CD8-positive, alpha-beta memory T cell (primary cell): ENCODE results near the gene GRAP. TPM values are rescaled to one million over a fixed set of nuclear protein-coding genes. Genes with fewer than 3 reads are reported as not detected.

Source experiments
- CTCF ChIA-PET: fragments of 350-600 bp; sonication (Branson Sonifier 250); formaldehyde crosslinking; loops from one replicate; lab custom pipeline; 2021; ENCODE audit warnings: antibody characterized with exemption; lab: Charles Lee
- POLR2A ChIA-PET: fragments of 350-600 bp; sonication (Branson Sonifier 250); formaldehyde crosslinking; loops from one replicate; lab custom pipeline; 2021; ENCODE audit warnings: antibody characterized with exemption; lab: Charles Lee
- DNase-seq, 5 donors: peaks; one replicate each; pipeline versions ENCODE4 v3.0.0 to v3.0.0-alpha.2; 2020 to 2022; ENCODE audit warnings: mixed read lengths in 1 of 5
- H3K27ac ChIP-seq: one replicate; pipeline ENCODE4 v1.7.0; 2013; ENCODE audit warnings: low read depth, mild to moderate bottlenecking, low read length, moderate library complexity
- H3K27me3 ChIP-seq: 2 replicates; pipeline ENCODE4 v1.7.0; 2013; ENCODE audit warnings: low read length, mild to moderate bottlenecking; ENCODE audit not compliant: insufficient read depth, poor library complexity, severe bottlenecking
- H3K36me3 ChIP-seq: 2 replicates; pipeline ENCODE4 v1.7.0; 2013; ENCODE audit warnings: mild to moderate bottlenecking, low read length, moderate library complexity; ENCODE audit not compliant: insufficient read depth
- H3K4me1 ChIP-seq: 2 replicates; pipeline ENCODE4 v1.7.0; 2013; ENCODE audit warnings: mild to moderate bottlenecking, low read length, moderate library complexity; ENCODE audit not compliant: insufficient read depth
- H3K4me3 ChIP-seq: 2 replicates; pipeline ENCODE4 v1.7.0; 2013; ENCODE audit warnings: mild to moderate bottlenecking, low read length
- H3K9me3 ChIP-seq: 2 replicates; pipeline ENCODE4 v1.7.0; 2013; ENCODE audit warnings: mild to moderate bottlenecking, low read length
- H3K27ac Mint-ChIP-seq, 8 donors: one replicate each; pipeline ENCODE4 v1.8.0; 2020 to 2021; ENCODE audit warnings: mixed read lengths in 8 of 8, mild to moderate bottlenecking in 6 of 8, inconsistent platforms in 3 of 8, moderate library complexity in 3 of 8
- H3K27me3 Mint-ChIP-seq, 2 donors: one replicate each; pipeline ENCODE4 v1.8.0; 2020 to 2021; ENCODE audit warnings: mixed read lengths in 2 of 2, mild to moderate bottlenecking in 1 of 2, moderate library complexity in 1 of 2
- H3K36me3 Mint-ChIP-seq, 3 donors: one replicate each; pipeline ENCODE4 v1.8.0; 2020 to 2021; ENCODE audit warnings: mixed read lengths in 3 of 3, inconsistent platforms in 1 of 3, mild to moderate bottlenecking in 1 of 3
- H3K4me1 Mint-ChIP-seq, 3 donors: one replicate each; pipeline ENCODE4 v1.8.0; 2020 to 2021; ENCODE audit warnings: mixed read lengths in 3 of 3, inconsistent platforms in 1 of 3, mild to moderate bottlenecking in 1 of 3
- H3K4me3 Mint-ChIP-seq, 7 donors: one replicate each; pipeline ENCODE4 v1.8.0; 2020 to 2021; ENCODE audit warnings: mixed read lengths in 7 of 7, mild to moderate bottlenecking in 6 of 7, moderate library complexity in 4 of 7, inconsistent platforms in 2 of 7
- H3K9me3 Mint-ChIP-seq, 5 donors: one replicate each; pipeline ENCODE4 v1.8.0; 2020 to 2022; ENCODE audit warnings: mixed read lengths in 5 of 5, mild to moderate bottlenecking in 3 of 5, moderate library complexity in 2 of 5, inconsistent platforms in 1 of 5
- polyA plus RNA-seq: library from polyadenylated mRNA; unstranded; fragments of 300-500 nt; fragmentation: Illumina TruSeq; gene quantifications from one replicate; pipeline ENCODE4 v1.2.3, GENCODE V29; 2021
- total RNA-seq, 2 experiments: library from RNA; stranded (reverse); gene quantifications; one replicate each; pipeline ENCODE4 v1.2.3, GENCODE V29; 2021

GRAP gene
- total and polyA plus RNA-seq, 3 experiments from 2014 or later: 7.9 to 36.2 (median 10.1) TPM

DNA sequence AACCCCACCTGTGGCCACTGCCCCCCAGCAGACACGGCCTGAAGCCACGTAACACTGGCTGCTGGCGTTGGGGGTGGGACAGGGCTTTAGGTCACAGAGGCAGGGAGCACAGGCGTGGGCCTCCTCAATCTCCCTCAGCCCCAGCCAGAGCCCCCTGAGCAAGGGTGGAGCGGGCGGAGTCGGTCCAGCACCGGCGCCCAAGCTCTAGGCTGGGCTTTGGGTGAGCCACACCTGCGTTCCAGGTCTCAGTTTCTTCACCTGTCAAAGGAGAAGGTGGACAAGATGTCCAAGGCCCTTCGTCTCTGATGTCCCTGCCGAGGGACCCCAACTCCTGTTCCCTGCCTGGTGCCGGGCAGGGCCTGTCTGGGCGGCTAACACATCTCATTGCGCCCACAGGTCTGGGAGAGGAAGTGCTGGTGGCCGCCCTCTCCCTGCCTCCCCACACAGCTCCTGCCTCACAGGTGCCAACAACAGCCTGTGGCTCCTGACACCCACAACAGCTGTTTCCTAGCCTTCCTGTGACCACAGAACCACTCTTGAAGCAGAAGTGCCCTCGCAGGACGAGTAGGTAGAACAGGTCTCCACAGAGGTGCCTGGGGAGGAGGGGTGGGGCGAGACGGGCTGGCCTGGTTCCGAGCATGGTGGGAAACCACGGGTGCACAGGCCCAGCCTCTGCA, 54.2 kb downstream of the GRAP start:
- Mint-ChIP-seq H3K9me3 (peaks cover 0 to 6% (median 0%) of the 10 kb centered on the region in 5 donors), H3K27ac (peak overlapping the region in 7 of 8 donors; percentile 34 to 95 (median 89)), H3K4me1 (peaks cover 40 to 61% (median 46%) of the 10 kb centered on the region in 3 donors), H3K4me3 (peak overlapping the region; percentile 58 to 88 (median 72)), H3K27me3 (no peaks in the 10 kb centered on the region), H3K36me3 (peaks cover 0 to 18% (median 7%) of the 10 kb centered on the region in 3 donors)
- H3K36me3 ChIP-seq: peaks cover 7% of the 10 kb centered on the region
- ChIA-PET POLR2A (no interaction called here), CTCF (interaction anchor here (1.5 kb wide), 1 partner anchor 16 kb away, joined by 3 read pairs; no protein-coding TSS in a partner anchor)
- no peak overlapping the region for H3K4me3 ChIP-seq
- H3K4me1 ChIP-seq: peaks cover 27% of the 10 kb centered on the region
- no peaks in the 10 kb centered on the region for H3K9me3 ChIP-seq
- no peaks in the 10 kb centered on the region for H3K27me3 ChIP-seq
- peak; percentile 43 to 82 (median 69) for DNase-seq
- no peak overlapping the region for H3K27ac ChIP-seq

DNA sequence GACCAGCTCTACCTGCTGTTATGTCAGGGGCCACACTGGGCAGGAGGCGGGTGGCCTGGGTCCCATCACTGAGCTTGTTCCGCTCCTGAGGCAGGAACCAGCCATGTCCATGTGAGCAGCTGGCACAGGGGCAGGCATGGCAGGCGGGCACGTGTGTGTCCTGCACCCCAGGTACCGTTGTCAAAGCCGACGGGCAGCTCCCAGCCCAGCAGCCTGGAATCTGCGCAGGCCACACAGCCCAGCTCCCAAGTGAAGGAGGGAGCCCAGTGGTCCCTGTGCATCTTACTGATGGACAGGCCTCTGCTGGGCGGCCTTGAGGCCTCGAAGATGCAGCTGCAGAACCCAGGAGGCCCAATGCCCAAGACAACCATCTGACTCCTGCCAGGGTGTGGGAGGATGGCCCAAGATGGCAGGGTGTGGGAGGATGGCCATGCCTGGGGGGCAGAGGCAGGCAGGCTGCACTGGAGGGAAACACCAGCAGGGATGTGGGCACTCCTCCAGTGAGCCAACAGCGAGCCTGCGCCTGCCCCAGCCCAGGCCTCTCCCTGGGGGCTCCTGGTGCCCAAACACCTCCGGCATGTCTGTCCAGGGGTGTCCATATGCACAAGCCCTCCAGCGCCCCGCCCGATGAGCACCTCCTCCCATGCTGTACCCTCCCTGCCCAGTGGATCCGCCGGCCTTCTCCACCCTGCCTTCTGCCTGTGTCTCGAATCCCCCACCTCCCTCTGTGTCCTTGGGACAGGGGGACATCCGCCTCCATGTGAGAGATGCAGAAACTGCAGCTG, 55.0 kb downstream of the GRAP start:
- H3K9me3 Mint-ChIP-seq: peaks cover 0 to 6% (median 0%) of the 10 kb centered on the region in 5 donors
- Histone ChIP-seq H3K9me3 (no peaks in the 10 kb centered on the region), H3K36me3 (peaks cover 7% of the 10 kb centered on the region), H3K27me3 (no peaks in the 10 kb centered on the region), H3K4me1 (peaks cover 27% of the 10 kb centered on the region), H3K27ac (no peak overlapping the region), H3K4me3 (no peak overlapping the region)
- ChIA-PET CTCF (interaction anchor here (1.0 to 1.5 kb wide), 2 partner anchors 16 kb away, joined by 3 read pairs; no protein-coding TSS in a partner anchor), POLR2A (no interaction called here)
- H3K27me3 Mint-ChIP-seq: no peaks in the 10 kb centered on the region
- no peak overlapping the region for H3K4me3 Mint-ChIP-seq
- H3K27ac Mint-ChIP-seq: peak overlapping the region in 2 of 8 donors; percentile 61 to 94
- peaks cover 0 to 21% (median 7%) of the 10 kb centered on the region in 3 donors for H3K36me3 Mint-ChIP-seq
- no peak for DNase-seq
- peaks cover 44 to 63% (median 49%) of the 10 kb centered on the region in 3 donors for H3K4me1 Mint-ChIP-seq

DNA sequence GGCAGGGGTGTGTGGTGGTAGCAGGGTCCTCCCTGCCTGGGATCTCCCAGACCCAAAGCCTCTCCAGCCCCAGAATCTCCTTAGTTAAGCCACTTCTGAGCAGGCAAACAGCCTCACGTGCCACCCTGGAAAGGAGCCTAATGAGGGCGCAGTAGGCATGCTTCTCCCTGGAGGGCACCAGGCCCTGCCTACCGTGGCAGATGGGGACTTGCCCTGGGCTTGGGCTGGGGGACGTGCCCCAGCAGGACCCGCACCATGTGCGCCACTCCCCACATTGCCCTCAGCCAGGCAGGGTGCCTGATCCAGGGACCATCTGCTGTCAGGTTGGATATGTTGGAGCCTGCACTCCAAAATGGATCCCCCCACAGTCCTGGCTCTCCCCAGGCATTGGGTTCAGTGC, 56.4 kb downstream of the GRAP start:
- peaks cover 44 to 55% (median 47%) of the 10 kb centered on the region in 3 donors for H3K4me1 Mint-ChIP-seq
- Histone ChIP-seq H3K27me3 (no peaks in the 10 kb centered on the region), H3K36me3 (peaks cover 7% of the 10 kb centered on the region), H3K4me1 (peaks cover 27% of the 10 kb centered on the region), H3K9me3 (no peaks in the 10 kb centered on the region), H3K27ac (no peak overlapping the region), H3K4me3 (no peak overlapping the region)
- peaks cover 0 to 27% (median 6%) of the 10 kb centered on the region in 3 donors for H3K36me3 Mint-ChIP-seq
- H3K9me3 Mint-ChIP-seq: peaks cover 0 to 5% (median 0%) of the 10 kb centered on the region in 5 donors
- no peak for DNase-seq
- ChIA-PET POLR2A (interaction anchor here (0.9 kb wide), 1 partner anchor 14 kb away, joined by 4 read pairs; the partner anchor contains the start of gene FAM83G), CTCF (interaction anchor here (0.7 kb wide), 1 partner anchor 29 kb away, joined by 3 read pairs; no protein-coding TSS in a partner anchor)
- H3K4me3 Mint-ChIP-seq: no peak overlapping the region
- H3K27me3 Mint-ChIP-seq: no peaks in the 10 kb centered on the region
- no peak overlapping the region for H3K27ac Mint-ChIP-seq

DNA sequence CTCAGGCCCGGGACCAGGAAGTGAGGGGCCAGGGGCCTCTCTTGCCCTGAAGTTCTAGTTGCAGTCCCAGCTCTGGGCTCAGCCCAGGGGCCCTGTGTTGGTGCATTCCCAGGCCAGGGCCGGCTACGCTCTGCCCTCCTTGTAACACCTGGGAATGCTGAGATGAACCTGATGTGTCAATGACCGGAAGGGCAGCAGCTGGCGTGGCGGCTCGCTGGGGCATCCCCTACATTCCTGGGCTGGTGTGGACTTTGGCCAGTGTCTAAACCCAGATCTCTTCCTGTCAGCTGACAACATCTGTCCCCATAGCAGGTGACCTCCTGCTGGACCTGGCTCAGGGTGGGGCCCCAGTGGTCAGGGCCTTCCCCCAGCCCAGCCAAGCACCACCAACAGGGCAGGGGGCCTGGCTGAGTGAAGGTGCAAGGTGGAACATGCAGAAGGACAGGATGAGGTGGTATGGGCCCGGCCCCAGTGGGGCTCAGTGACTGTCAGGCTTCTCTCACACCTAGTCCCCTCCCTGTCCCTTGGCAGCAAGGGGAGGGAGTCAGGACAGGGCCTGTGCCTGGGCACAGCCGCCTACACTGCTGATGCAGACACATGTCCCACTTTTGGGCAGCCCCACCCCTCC, 58.1 kb downstream of the GRAP start:
- Histone ChIP-seq H3K4me3 (no peak overlapping the region), H3K27me3 (no peaks in the 10 kb centered on the region), H3K27ac (no peak overlapping the region), H3K9me3 (no peaks in the 10 kb centered on the region), H3K4me1 (peaks cover 18% of the 10 kb centered on the region), H3K36me3 (peaks cover 7% of the 10 kb centered on the region)
- no peak for DNase-seq
- POLR2A ChIA-PET: no interaction called here
- Mint-ChIP-seq H3K4me3 (no peak overlapping the region), H3K36me3 (peaks cover 0 to 34% (median 2%) of the 10 kb centered on the region in 3 donors), H3K27me3 (no peaks in the 10 kb centered on the region), H3K9me3 (no peaks in the 10 kb centered on the region), H3K27ac (no peak overlapping the region), H3K4me1 (peaks cover 28 to 38% (median 34%) of the 10 kb centered on the region in 3 donors)
- CTCF ChIA-PET: no interaction called here

DNA sequence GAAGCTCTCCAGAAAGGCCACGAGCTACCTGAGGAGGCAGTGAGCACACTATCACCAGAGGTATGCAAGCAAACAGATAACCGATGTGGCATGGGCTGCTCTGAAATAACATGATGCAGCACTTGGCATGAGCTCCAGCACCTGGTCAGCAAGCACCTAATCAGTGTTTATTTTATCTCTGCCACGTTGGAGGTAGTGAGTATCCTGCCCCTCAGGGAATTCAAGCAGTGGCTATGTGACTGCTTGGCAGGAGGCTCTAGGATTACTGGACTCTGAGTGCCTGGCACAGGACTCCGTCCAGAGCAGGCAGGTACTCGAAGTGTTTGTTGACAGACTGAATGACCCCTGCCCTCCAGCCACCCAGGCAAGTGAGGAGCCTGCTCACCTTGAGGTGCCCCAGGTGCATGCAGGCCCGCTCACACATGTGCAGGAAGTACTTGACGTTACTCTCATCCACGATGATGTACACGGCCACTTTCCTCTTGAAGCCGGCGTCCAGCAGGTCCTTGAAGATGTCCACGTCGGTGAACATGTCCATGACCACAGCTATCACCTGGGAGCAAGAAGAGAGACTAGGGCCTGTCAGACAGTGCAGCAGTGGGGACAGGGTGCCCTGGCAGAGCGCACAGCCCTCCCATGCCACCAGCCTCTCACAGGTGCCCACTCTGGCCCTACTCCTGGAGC, 58.8 kb downstream of the GRAP start:
- peaks cover 0 to 37% (median 2%) of the 10 kb centered on the region in 3 donors for H3K36me3 Mint-ChIP-seq
- no peak for DNase-seq
- peaks cover 7% of the 10 kb centered on the region for H3K36me3 ChIP-seq
- H3K9me3 ChIP-seq: no peaks in the 10 kb centered on the region
- no peak overlapping the region for H3K4me3 Mint-ChIP-seq
- H3K9me3 Mint-ChIP-seq: no peaks in the 10 kb centered on the region
- no peaks in the 10 kb centered on the region for H3K27me3 ChIP-seq
- CTCF ChIA-PET: no interaction called here
- no peak overlapping the region for H3K27ac ChIP-seq
- peak overlapping the region in 2 of 8 donors; percentile 42 to 68 for H3K27ac Mint-ChIP-seq
- POLR2A ChIA-PET: interaction anchor here (0.6 kb wide), 1 partner anchor 42 kb away, joined by 3 read pairs; no protein-coding TSS in a partner anchor
- no peak overlapping the region for H3K4me3 ChIP-seq
- H3K4me1 ChIP-seq: peaks cover 11% of the 10 kb centered on the region
- peaks cover 22 to 32% (median 28%) of the 10 kb centered on the region in 3 donors for H3K4me1 Mint-ChIP-seq
- no peaks in the 10 kb centered on the region for H3K27me3 Mint-ChIP-seq

DNA sequence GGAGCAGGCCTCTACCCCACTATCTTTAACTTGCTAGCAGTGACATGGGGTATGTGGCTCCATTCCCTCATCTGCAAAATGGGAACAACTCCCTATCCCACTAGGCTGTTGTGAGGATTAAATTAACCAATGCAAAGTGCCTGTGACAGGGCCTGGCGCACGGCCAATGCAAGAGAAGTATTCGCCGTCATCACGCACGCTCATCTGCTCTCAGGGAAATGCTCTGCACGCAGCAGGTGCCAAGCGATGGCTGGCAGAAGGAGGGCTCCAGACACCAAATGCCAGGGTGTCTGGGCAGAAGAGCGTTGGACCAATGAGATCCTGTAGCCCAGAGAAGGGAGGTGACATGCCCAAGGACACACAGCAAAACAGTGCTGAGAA, 59.5 kb downstream of the GRAP start:
- ChIA-PET CTCF (no interaction called here), POLR2A (no interaction called here)
- Histone ChIP-seq H3K27ac (no peak overlapping the region), H3K4me3 (no peak overlapping the region), H3K4me1 (peaks cover 3% of the 10 kb centered on the region), H3K36me3 (peaks cover 7% of the 10 kb centered on the region), H3K27me3 (no peaks in the 10 kb centered on the region), H3K9me3 (no peaks in the 10 kb centered on the region)
- peak overlapping the region in 2 of 8 donors; percentile 4 to 46 for H3K27ac Mint-ChIP-seq
- DNase-seq: no peak
- H3K27me3 Mint-ChIP-seq: no peaks in the 10 kb centered on the region
- H3K9me3 Mint-ChIP-seq: no peaks in the 10 kb centered on the region
- peaks cover 14 to 24% (median 20%) of the 10 kb centered on the region in 3 donors for H3K4me1 Mint-ChIP-seq
- no peak overlapping the region for H3K4me3 Mint-ChIP-seq
- H3K36me3 Mint-ChIP-seq: peaks cover 0 to 37% (median 2%) of the 10 kb centered on the region in 3 donors

DNA sequence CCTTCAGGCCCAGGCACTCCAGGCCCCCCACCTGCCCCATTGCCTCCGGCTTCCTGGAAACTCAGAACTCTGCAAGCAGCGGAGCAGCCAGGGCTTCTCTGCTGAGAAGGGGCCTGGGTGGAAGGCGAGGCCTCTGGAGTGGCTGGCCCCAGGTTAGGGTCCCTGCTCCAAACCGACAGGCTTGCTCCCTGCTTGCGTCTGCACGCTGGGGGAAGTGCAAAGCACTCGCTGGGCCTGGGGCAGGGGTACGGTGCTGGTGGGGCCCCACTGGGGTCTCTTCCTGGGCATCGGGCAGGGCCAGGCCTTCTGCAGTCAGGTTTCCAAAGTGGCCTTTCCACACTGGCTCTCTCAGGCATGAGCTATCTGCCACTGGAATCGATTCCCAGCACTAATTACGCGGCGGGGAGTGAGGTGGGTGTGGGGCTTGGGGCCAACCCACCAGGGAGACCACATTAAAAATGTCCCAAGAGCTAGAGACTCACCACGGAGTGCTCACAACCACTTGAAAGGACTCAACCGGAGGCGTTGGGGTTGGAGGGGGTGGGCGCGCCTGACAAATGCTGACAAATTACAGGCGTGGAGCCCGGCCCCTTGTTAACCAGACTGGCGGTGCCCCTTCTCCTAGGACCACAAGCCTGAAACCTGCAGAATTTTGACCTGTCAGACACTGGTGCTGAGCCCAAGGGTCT, 60.1 kb downstream of the GRAP start:
- Mint-ChIP-seq H3K27ac (no peak overlapping the region), H3K4me1 (peaks cover 11 to 20% (median 18%) of the 10 kb centered on the region in 3 donors), H3K27me3 (no peaks in the 10 kb centered on the region), H3K4me3 (no peak overlapping the region), H3K36me3 (peaks cover 0 to 37% (median 2%) of the 10 kb centered on the region in 3 donors), H3K9me3 (no peaks in the 10 kb centered on the region)
- Histone ChIP-seq H3K27me3 (no peaks in the 10 kb centered on the region), H3K4me1 (no peaks in the 10 kb centered on the region), H3K9me3 (no peaks in the 10 kb centered on the region), H3K4me3 (no peak overlapping the region), H3K27ac (no peak overlapping the region), H3K36me3 (peaks cover 7% of the 10 kb centered on the region)
- CTCF ChIA-PET: no interaction called here
- POLR2A ChIA-PET: no interaction called here
- no peak for DNase-seq
